ENCODE data around the gene WASF1. TPM values are rescaled to one million over a fixed set of nuclear protein-coding genes. Genes with fewer than 3 reads are reported as not detected.

WASF1 gene
- total and polyA plus RNA-seq, 10 donors: 1.2 to 8.8 (median 3.0) TPM

GRCh38 chr6:110201151-110201884 lies 21.8 kb upstream of the WASF1 start:
- TF ChIP-seq CTCF (IDR thresholded peaks at IDR 0.05 in 8 of 11, conservative IDR thresholded peaks at IDR 0.05 in 3 of 11) (no peak), POLR2AphosphoS5 (IDR thresholded peaks at IDR 0.05) (no peak), POLR2A (IDR thresholded peaks at IDR 0.05) (no peak)
- WGBS, 5 donors: 83 to 98% (median 92%) methylated on average over 3 of the region's 3 CpGs
- H3K27ac ChIP-seq: no peak overlapping the region
- H3K36me3 ChIP-seq: peaks cover 0 to 20% (median 5%) of the 10 kb centered on the region in 6 donors
- H3K4me3 ChIP-seq: no peak overlapping the region
- H3K9me3 ChIP-seq: no peaks in the 10 kb centered on the region
- no peak for DNase-seq
- peaks cover 0 to 64% (median 24%) of the 10 kb centered on the region in 6 donors for H3K4me1 ChIP-seq
- H3K27me3 ChIP-seq (replicated peaks in 1 of 7): no peaks in the 10 kb centered on the region
- intact Hi-C loops (cut with DNase I; ENCODE audit: low total_unique reads): no loop called here

- no peaks in the 10 kb centered on the region for H3K27me3 ChIP-seq (replicated peaks in 1 of 7)
- H3K27ac ChIP-seq: no peak overlapping the region
- intact Hi-C loops (cut with DNase I; ENCODE audit: low total_unique reads): no loop called here
- DNase-seq: no peak
- peaks cover 0 to 34% (median 14%) of the 10 kb centered on the region in 6 donors for H3K36me3 ChIP-seq
- no peak for TF ChIP-seq POLR2A (IDR thresholded peaks at IDR 0.05)
- TF ChIP-seq POLR2AphosphoS5 (IDR thresholded peaks at IDR 0.05): no peak
- no peak for TF ChIP-seq CTCF (IDR thresholded peaks at IDR 0.05 in 8 of 11, conservative IDR thresholded peaks at IDR 0.05 in 3 of 11)
- 95 to 99% (median 98%) methylated on average over 3 of the region's 3 CpGs for WGBS, 5 donors
- no peak overlapping the region for H3K4me3 ChIP-seq
- H3K4me1 ChIP-seq: peaks cover 0 to 51% (median 9%) of the 10 kb centered on the region in 6 donors
- H3K9me3 ChIP-seq: no peaks in the 10 kb centered on the region
Measured at GRCh38 chr6:110198561-110198960, 19.1 kb upstream of the WASF1 start.

- DNase-seq: no peak
- Histone ChIP-seq H3K27ac (no peak overlapping the region), H3K4me3 (no peak overlapping the region), H3K27me3 (replicated peaks in 1 of 7) (no peaks in the 10 kb centered on the region), H3K9me3 (no peaks in the 10 kb centered on the region), H3K36me3 (peaks cover 0 to 41% (median 15%) of the 10 kb centered on the region in 6 donors), H3K4me1 (peaks cover 2 to 52% (median 13%) of the 10 kb centered on the region in 6 donors)
- intact Hi-C loops (cut with DNase I; ENCODE audit: low total_unique reads): no loop called here
- WGBS, 5 donors: 67 to 76% (median 68%) methylated on average over 1 of the region's 1 CpG
- TF ChIP-seq POLR2AphosphoS5 (IDR thresholded peaks at IDR 0.05): no peak
- TF ChIP-seq CTCF (IDR thresholded peaks at IDR 0.05 in 8 of 11, conservative IDR thresholded peaks at IDR 0.05 in 3 of 11): no peak
- no peak for TF ChIP-seq POLR2A (IDR thresholded peaks at IDR 0.05)
Measured at GRCh38 chr6:110196874-110197273, 17.4 kb upstream of the WASF1 start.

GRCh38 chr6:110195639-110196038 lies 16.2 kb upstream of the WASF1 start:
- 95 to 98% (median 98%) methylated on average over 4 of the region's 4 CpGs for WGBS, 5 donors
- Histone ChIP-seq H3K4me3 (no peak overlapping the region), H3K36me3 (peaks cover 0 to 41% (median 15%) of the 10 kb centered on the region in 6 donors), H3K27ac (no peak overlapping the region), H3K4me1 (peaks cover 6 to 52% (median 19%) of the 10 kb centered on the region in 6 donors), H3K9me3 (no peaks in the 10 kb centered on the region), H3K27me3 (replicated peaks in 1 of 7) (no peaks in the 10 kb centered on the region)
- no peak for TF ChIP-seq POLR2AphosphoS5 (IDR thresholded peaks at IDR 0.05)
- TF ChIP-seq CTCF (IDR thresholded peaks at IDR 0.05 in 8 of 11, conservative IDR thresholded peaks at IDR 0.05 in 3 of 11): no peak
- TF ChIP-seq POLR2A (IDR thresholded peaks at IDR 0.05): no peak
- intact Hi-C loops (cut with DNase I; ENCODE audit: low total_unique reads): no loop called here
- no peak for DNase-seq

All from spleen (tissue), 11 donors.